Measurements from ENCODE around the gene DCUN1D1. TPM values are rescaled to one million over a fixed set of nuclear protein-coding genes. Genes with fewer than 3 reads are reported as not detected.

DCUN1D1 gene
- total RNA-seq, 2 donors from 2014 or later = 46.3 to 52.3 TPM

DNA sequence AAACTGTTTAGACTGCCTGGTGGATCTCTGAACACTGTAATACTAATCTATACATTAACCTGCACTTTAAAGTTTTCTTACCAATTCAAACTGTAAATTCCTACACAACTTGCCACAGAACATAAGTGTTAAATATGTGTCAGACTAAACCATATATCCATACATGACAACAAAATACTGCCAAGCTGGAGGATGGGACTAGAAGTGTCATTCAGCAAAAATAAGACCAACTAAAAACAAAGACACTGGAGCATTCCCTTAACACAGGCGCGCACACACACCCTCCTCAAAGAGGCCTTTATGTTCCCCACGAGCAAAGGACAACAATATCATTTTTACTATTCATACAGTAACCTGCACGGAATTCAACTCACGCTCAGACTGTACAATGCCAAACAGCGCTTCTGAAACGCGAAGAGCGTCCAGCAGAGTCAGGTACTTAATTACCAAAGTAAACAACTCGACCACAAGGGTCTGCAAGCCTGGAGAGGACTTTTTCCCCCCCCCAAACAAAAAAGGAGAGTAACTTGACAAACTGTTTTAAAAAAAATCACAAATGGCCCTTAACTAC lies 1.1 kb downstream of the DCUN1D1 start:
- DNase-seq (ENCODE audit: low spot score) = no peak
- intact Hi-C loops (cut with DNase I) = no loop called here

DNA sequence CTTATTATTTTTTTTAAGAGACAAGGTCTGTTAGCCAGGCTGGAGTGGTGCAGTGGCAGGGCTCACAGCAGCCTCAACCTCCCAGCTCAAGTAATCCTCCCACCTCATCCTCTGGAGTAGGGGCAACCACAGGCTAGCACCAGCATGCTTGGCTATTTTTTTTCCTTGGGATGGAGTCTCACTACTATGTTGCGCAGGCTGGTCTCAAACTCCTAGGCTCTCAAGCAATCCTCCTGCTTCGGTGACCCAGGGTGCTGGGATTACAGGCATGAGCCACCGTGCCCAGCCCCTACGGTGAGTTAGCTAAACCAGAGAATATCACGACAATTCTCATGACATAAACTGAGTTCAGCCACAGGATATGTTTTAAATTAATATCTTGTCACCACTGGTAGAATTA lies 2.0 kb downstream of the DCUN1D1 start:
- intact Hi-C loops (cut with DNase I) = no loop called here

DNA sequence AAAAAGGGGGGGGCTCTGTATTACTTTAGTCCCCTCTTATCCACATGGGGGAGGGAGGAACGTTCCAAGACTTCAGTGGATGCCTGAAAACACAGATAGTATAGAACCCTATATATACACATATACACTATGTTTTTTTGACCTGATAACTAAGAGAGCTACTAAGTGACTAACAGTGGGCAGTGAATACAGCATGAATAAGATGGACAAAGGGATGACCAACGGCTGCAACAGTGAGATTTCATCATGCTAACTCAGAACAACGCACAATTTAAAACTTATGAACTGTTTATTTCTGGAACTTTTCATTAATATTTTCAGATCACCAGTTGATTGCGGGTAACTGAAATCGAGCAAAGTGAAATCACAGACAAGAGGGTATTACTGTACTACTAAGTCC lies 7.3 kb downstream of the DCUN1D1 start:
- DNase-seq (ENCODE audit: low spot score) = no peak
- intact Hi-C loops (cut with DNase I) = no loop called here

More for the DNA sequence above, 2.0 kb downstream of the DCUN1D1 start:
- DNase-seq (ENCODE audit: low spot score) = no peak

DNA sequence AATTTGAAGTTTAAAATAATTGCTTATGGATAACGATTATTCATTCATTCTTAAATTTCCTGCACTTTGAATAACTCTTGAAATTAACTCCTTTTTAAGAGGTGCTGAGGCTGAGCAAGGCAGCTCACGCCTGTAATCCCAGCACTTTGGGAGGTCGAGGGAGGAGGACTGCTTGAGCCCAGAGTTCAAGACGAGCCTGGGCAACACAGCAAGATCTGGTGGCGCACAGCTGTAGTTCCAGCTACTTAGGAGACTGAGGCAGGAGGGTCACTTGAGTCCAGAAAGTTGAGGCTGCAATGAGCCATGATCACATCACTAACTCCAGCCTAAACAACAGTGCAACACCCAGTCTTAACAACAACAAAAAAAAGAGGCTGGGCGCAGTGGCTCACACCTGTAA lies 8.0 kb downstream of the DCUN1D1 start:
- intact Hi-C loops (cut with DNase I) = no loop called here

DNA sequence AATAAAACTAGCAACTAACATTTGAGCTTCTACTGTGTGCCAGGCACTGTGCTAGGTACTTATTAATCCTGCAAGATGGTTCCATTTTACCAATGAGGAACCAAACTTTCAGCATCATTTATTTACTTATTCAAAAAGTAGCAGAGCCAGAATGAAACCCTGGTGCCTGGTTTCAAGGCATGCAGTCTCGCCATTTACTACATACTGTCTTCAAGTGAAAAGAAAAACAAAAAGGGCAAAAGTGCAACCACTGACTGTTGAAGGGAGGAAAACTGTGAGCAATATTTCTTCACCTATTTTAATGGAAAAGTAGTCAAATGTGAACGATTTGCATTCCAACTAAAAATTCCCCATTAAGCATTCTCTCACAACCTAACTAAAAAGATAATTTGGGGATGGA lies 8.7 kb downstream of the DCUN1D1 start:
- no peak for DNase-seq (ENCODE audit: low spot score)
- intact Hi-C loops (cut with DNase I) = no loop called here

More for the DNA sequence above, 8.0 kb downstream of the DCUN1D1 start:
- no peak for DNase-seq (ENCODE audit: low spot score)

DNA sequence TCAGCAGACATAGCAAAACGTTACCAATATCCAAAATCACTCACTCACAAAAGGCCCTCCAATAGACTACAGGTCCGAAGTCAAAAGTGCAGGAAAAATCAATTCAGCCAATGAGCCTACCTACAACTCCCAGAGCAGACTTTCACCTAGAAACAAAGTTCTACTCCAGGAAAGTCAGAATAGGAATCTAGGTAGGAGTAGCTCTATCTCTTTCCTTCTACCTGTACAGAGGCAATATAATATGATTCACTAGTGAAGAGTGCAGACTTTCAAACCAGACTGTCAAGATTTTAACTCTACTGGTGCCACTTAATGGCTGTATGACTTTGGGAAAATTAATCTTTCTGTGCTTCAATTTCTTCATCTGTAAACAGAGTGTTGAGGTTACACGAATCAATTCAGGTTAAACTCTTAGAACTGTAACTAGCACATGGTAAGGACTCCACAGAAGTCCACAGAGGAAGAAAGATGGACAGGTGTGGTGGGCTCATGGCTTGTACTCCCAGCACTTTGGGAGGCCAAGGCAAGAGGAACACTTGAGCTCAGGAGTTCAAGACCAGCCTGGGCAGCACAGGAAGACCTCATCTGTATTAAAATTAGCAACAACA lies 9.4 kb downstream of the DCUN1D1 start:
- intact Hi-C loops (cut with DNase I) = no loop called here
- no peak for DNase-seq (ENCODE audit: low spot score)

DNA sequence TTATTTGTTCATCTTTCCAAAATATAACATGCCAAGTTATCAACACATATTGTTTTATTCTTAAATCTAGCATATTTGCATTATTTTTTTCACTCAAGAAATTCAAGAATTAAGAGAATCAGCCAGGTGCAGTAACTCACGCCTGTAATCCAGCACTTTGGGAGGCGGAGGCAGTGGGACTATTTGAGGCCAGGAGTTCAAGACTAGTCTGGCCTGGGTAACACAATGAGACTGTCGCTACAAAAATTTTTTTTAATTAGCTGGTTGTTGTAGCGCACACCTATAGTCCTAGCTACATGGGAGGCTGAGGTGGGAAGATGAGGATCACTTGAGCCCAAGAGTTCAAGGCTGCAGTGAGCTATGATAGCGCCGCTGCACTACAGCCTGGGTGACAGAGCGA lies 10.5 kb downstream of the DCUN1D1 start:
- intact Hi-C loops (cut with DNase I) = loop anchor here in 1 of 2 donors (5.0 kb wide), 1 partner anchor 1923 kb away; no protein-coding TSS in a partner anchor
- DNase-seq (ENCODE audit: low spot score) = no peak

DNA sequence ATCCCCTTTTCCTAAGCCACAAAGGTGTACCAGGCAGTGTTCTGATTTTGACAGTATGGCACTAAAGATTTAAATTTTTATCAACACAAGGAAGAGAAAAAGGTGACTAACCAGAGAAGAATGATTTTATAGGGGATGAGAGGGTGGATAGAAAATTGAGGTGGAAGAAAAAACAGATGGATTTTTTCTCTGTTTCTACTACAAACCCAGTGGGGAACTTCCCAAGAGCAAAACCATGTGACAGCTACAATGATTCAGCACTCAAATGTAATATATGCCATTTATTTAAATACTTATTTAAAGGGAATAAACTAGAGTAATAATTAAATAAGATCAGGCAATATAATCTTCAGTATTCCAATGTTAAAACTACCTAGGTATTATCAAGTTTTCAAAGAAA lies 11.1 kb downstream of the DCUN1D1 start:
- no peak for DNase-seq (ENCODE audit: low spot score)
- intact Hi-C loops (cut with DNase I) = loop anchor here in 1 of 2 donors (5.0 kb wide), 1 partner anchor 1922 kb away; no protein-coding TSS in a partner anchor

DNA sequence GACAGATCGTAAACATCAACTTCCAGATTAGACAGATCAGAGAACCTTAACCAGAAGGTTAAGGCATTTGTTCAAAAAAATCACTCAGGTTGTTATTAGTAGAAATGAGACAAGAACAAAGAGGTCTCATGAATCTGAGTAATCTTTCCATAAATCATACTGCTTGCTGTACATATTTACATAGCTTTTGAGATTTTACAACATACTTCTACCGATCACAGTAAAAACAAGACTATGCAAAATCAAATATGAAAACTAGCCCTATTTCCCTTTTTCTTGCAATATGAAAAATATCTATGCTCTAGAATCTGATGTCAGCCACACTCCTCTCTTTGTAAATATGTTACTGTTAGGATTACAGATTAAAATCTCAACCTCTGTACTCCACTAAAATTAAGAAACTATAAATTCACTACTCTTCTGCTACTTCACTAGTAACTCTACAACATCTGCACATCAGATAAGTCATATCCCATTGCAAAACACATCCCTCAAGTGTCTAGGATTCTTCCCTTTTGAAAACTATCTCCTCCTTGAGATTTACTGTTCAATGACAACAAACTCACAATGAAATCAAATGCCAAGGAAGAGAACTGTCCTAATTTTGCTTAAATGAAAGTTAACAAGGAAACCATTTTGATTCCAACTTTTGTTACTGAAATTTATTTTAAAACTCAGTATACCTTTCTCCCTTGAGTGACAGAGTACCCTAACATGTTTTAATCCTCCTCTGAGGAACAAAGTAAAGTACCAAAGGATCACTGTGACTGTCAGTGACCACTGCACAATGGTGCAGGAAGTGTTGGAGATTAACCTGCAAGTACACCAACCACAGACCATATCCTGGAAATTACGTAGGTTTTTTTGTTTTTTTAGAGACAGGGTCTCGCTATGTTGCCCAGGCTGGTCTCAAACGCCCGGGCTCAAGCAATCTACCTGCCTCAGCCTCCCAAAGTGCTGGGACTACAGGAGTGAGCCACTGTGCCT lies 12.8 kb downstream of the DCUN1D1 start:
- intact Hi-C loops (cut with DNase I) = loop anchor here in 1 of 2 donors (5.0 kb wide), 1 partner anchor 1920 kb away; no protein-coding TSS in a partner anchor
- no peak for DNase-seq (ENCODE audit: low spot score)

DNA sequence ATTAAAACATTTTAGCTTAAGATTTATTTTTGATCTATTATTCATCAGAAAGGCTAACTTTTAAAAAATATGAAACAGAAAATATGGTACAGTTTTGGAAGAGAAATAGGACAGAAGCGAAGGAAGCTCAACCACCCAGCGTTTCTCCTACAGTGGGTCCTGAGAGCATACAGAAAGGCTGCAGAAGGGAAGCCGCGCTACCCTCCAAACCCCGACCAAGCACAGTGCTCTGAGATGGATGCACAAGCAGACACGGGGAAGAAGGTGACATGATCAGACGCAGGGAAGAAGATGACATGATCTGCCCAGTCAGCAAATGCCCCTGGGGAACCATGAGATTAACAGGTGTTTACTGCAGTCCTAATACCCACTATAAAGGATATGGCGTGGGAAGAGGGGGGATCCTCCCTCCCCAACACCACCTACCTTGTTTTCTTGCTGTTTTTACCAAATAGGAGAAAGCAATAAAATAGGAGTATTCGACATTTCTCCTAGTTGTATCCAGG lies 14.4 kb downstream of the DCUN1D1 start:
- intact Hi-C loops (cut with DNase I) = loop anchor here in 1 of 2 donors (5.0 kb wide), 1 partner anchor 1919 kb away; no protein-coding TSS in a partner anchor
- DNase-seq (ENCODE audit: low spot score) = no peak

DNA sequence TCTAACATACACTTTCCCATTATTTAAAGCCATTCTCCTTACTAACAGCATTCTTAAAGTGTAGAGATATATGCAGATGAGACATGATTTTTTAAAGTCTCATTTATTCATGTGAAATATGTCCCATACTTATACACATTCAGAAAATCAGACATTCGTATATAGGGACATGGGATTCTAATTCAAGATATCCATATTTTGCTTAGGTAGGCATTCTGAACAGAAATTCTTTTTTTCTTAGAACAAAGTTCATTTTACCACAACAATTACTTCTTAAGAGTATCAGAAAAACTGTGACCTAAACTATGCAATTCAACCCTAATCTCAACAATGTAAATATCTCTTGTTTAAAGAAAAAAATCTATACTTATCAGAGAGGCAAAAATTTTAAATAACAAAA lies 16.2 kb downstream of the DCUN1D1 start:
- no peak for DNase-seq (ENCODE audit: low spot score)
- intact Hi-C loops (cut with DNase I) = no loop called here

DNA sequence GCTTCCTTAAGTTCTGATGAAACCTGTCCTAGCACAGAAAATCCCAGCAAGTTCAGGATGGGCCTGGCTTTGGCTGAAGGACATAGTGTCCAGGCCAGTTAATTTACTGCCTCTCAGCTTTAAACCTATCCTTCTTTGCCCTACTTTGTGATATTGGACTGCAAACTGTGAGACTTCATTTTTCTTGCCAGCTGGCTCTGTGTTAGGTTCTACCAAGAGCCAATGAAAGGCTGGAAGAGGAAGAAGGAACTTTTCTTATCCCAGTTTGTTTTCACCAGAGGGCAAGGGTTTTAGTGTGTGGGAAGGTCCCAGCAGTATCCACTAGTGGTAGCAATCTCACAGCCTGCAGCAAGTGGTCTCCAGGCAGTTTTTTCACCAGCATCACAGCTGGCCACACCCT lies 18.2 kb downstream of the DCUN1D1 start:
- intact Hi-C loops (cut with DNase I) = no loop called here
- no peak for DNase-seq (ENCODE audit: low spot score)

DNA sequence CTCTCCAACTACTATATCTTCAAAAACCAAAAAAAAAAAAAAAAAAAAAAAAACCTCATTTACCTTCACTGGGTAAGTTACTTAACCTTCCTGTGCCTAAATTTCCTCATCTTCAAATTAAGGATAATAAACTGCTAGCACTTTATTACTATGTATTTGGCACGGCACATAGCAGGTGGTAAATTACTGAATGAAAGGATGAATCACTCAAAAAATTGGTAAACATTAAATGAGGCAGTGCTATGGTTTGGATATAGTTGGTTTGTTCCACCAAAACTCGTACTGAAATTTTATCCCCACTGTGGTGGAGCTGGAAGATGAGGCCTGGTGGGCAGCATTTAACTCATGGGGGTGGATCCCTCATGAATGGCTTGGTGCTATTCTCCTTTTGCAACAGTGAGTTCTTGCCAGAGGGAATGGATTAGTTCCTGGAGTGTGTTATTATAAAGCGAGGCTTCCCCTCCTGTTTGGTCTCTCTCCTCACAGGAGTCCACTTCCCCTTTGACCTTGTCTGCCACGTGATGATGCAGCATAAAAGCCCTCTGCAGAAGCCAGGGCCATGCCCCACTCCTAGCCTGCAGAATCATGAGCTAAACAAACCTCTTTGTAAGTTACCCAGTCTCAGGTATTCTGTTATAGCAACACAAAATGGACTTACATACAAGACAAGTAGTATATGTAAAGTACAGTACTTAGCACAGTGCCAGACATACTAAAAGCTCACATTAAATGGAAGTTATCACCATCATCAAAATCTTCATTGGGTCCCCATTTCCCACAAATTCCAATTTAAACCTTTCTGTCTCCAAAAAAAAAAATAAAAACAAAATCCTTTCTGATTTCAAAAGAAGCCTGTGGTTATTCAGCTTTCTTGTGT lies 20.6 kb downstream of the DCUN1D1 start:
- no peak for DNase-seq (ENCODE audit: low spot score)
- intact Hi-C loops (cut with DNase I) = no loop called here

DNA sequence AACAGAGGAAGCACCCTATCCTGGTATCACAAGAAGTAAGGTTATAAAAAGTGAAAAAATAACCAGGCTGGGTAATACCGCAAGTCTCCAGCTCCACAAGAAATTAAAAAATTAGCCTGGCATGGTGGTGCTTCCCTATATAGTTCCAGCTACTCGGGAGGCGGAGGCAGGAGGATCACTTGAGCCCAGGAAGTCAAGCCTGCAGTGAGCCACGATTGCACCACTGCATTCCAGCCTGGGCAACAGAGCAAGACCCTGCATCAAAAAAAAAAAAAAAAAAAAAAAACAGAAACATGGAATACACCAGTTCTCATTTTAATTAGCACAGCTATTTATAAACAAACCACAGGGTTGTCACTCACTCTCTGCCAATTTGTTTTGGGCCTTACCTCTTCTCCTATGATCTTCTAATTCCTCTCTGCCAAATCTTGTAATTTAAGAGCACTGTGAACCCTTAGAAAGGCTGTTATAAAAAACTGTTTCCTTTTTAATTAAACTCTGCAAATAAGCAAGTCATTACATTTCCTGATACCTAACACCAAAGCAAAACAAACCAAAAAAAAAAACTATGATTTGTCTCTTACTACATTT lies 22.6 kb downstream of the DCUN1D1 start:
- intact Hi-C loops (cut with DNase I) = no loop called here

DNA sequence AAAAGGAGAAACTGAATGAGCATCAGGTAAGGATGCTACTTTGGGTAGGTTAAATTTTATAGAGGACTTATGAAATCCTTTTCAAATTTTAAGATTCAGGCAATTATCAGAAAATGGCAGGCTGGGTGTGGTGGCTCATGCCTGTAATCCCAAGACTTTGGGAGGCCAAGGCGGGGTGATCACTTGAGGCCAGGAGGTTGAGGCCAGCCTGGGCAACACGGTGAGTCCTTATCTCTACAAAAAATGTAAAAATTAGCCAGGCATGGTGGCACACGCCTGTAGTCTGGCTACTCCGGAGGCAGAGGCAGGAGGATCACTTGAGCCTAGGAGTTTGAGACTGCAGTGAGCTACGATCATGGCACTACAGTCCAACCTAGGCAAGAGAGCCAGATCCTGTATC lies 23.1 kb downstream of the DCUN1D1 start:
- intact Hi-C loops (cut with DNase I) = no loop called here
- DNase-seq (ENCODE audit: low spot score) = no peak

More for the DNA sequence above, 22.6 kb downstream of the DCUN1D1 start:
- DNase-seq (ENCODE audit: low spot score) = no peak

DNA sequence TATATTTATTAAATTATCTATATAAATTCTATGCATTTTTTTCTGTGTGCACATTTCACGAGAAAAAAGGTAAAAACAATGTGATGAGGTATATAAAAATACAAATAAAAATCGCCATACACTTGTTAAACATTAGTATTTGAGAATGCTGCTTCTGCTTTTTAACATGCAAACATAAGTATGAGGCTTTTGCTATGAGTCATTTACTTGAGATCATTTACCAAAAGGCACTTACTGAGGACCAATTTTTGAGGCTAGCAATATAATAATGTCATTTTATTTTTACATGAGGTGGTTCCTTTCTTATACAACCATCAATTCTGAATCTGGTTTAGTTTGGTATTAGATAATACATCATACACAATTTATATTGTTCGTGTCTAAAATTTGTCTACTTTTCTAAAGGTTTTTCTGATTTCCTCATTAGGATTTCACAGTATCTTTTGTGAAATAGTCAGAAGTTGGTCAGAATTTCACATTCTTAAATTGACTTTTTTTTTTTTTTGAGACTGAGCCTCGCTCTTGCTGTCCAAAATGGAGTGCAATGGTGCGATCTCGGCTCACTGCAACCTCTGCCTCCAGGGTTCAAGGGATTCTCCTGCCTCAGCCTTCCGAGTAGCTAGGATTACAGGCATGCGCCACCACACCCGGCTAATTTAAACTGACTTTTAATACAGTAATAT lies 25.6 kb downstream of the DCUN1D1 start:
- intact Hi-C loops (cut with DNase I) = no loop called here
- no peak for DNase-seq (ENCODE audit: low spot score)

DNA sequence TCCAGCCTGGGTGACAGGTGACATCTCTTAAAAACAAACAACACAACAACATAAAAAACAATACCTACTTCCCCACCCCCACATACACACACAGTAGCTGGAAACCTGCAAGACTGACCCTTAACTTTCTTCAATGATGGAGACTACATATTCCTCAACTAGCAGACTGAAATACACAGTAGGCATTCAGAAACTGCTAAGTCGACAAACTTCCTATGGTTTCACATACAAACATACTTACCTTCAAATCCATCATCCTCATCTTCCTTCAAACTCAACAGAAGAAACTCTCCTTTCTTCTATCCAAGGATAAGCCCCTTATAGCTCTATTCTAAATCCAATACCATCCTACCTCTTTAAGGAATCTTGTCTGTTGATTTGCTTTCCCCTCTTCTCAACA lies 30.6 kb downstream of the DCUN1D1 start:
- intact Hi-C loops (cut with DNase I) = no loop called here
- DNase-seq (ENCODE audit: low spot score) = no peak

DNA sequence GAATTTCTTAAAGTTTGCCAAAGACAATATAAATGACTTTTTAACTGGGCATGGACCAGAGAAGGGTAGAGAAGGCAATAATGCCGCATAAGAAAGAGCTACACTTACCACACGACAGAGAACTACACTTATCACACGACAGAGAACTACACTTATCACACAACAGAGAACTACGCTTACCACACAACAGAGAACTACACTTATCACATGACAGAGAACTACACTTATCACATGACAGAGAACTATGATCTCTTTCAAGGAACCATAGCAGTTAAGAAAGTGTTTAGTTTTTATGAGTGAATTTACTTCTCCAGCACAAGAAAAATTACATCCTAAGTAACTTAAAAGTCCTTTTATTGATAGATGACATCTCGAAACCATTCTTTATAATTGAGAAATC lies 32.0 kb downstream of the DCUN1D1 start:
- DNase-seq (ENCODE audit: low spot score) = no peak
- intact Hi-C loops (cut with DNase I) = no loop called here
